H1 (cell line): ENCODE results near the gene WNT2.

Experiments used
- CHD1 ChIP-seq: IDR thresholded peaks from 2 replicates; pipeline ENCODE4 v1.6.1; 2012; ENCODE audit warnings: low read depth, low read length, improper control_type of control experiment
- EZH2 ChIP-seq: fragments of 200-600 bp; sonication (generic); IDR thresholded peaks from 2 replicates; pipeline ENCODE4 v1.7.1; 2012; ENCODE audit warnings: low read depth, mild to moderate bottlenecking, moderate library complexity, low read length, inconsistent platforms; ENCODE audit not compliant: severe bottlenecking
- GTF2F1 ChIP-seq: IDR thresholded peaks from 2 replicates; pipeline ENCODE4 v1.6.1; 2012; ENCODE audit warnings: low read depth, low read length, improper control_type of control experiment, borderline replicate concordance
- JUND ChIP-seq: IDR thresholded peaks from 2 replicates; pipeline ENCODE4 v1.6.1; 2011; ENCODE audit warnings: mild to moderate bottlenecking, improper control_type of control experiment, low read length
- KDM1A ChIP-seq: fragments of 200-600, 300-600 bp; sonication (generic); IDR thresholded peaks from 2 replicates; pipeline ENCODE4 v1.7.1; 2016; ENCODE audit warnings: mild to moderate bottlenecking, low read length, borderline replicate concordance
- SP1 ChIP-seq: IDR thresholded peaks from 2 replicates; pipeline ENCODE4 v1.6.1; 2011; ENCODE audit warnings: low read depth, low read length
- TEAD4 ChIP-seq: IDR thresholded peaks from 2 replicates; pipeline ENCODE4 v1.6.1; 2012; ENCODE audit warnings: low read depth, low read length, inconsistent platforms, mixed read lengths
- TF ChIP-seq, protein P1 (sequence below): fragments of 300-600 bp; sonication (generic); IDR thresholded peaks from 2 replicates; pipeline ENCODE4 v1.7.1; 2012; ENCODE audit warnings: low read length, moderate library complexity, mild to moderate bottlenecking, inconsistent platforms; ENCODE audit not compliant: insufficient replicate concordance
- TF ChIP-seq, protein P2 (sequence below), 3 experiments: IDR thresholded peaks; 1 replicate in 2 of 3; 2 replicates in 1 of 3; pipeline versions ENCODE4 v1.5.1 to v1.6.1; 2011; ENCODE audit warnings: low read length in 3 of 3, mild to moderate bottlenecking in 3 of 3, inconsistent platforms in 2 of 3, low read depth in 1 of 3, moderate library complexity in 1 of 3; ENCODE audit not compliant: insufficient read depth in 1 of 3; ENCODE audit errors: control extremely low read depth in 1 of 3

DNA sequence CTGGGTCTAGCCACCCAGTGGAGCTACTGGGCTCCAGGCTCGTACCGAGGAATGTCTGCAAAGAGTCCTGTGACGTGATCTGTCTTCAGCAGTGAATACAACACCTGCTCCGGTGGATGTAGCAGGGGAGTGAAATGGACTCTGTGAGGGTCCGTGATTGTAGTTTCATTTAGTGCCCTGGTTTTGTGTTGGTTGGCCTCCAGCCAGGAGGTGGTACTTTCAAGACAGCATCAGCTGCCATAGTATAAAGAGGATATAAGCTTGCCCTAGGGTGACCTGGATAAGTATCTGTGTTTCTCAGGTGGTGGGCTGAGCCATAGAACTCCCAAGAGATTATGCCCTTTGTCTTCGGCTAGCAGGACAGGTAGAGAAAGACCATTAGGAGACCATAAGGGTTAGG, 24.6 kb upstream of the WNT2 start:
- TF ChIP-seq EZH2 (no peak), CHD1 (no peak), SP1 (no peak), GTF2F1 (no peak), KDM1A (no peak), JUND (no peak), TEAD4 (no peak)
- TF ChIP-seq, protein P1, sequence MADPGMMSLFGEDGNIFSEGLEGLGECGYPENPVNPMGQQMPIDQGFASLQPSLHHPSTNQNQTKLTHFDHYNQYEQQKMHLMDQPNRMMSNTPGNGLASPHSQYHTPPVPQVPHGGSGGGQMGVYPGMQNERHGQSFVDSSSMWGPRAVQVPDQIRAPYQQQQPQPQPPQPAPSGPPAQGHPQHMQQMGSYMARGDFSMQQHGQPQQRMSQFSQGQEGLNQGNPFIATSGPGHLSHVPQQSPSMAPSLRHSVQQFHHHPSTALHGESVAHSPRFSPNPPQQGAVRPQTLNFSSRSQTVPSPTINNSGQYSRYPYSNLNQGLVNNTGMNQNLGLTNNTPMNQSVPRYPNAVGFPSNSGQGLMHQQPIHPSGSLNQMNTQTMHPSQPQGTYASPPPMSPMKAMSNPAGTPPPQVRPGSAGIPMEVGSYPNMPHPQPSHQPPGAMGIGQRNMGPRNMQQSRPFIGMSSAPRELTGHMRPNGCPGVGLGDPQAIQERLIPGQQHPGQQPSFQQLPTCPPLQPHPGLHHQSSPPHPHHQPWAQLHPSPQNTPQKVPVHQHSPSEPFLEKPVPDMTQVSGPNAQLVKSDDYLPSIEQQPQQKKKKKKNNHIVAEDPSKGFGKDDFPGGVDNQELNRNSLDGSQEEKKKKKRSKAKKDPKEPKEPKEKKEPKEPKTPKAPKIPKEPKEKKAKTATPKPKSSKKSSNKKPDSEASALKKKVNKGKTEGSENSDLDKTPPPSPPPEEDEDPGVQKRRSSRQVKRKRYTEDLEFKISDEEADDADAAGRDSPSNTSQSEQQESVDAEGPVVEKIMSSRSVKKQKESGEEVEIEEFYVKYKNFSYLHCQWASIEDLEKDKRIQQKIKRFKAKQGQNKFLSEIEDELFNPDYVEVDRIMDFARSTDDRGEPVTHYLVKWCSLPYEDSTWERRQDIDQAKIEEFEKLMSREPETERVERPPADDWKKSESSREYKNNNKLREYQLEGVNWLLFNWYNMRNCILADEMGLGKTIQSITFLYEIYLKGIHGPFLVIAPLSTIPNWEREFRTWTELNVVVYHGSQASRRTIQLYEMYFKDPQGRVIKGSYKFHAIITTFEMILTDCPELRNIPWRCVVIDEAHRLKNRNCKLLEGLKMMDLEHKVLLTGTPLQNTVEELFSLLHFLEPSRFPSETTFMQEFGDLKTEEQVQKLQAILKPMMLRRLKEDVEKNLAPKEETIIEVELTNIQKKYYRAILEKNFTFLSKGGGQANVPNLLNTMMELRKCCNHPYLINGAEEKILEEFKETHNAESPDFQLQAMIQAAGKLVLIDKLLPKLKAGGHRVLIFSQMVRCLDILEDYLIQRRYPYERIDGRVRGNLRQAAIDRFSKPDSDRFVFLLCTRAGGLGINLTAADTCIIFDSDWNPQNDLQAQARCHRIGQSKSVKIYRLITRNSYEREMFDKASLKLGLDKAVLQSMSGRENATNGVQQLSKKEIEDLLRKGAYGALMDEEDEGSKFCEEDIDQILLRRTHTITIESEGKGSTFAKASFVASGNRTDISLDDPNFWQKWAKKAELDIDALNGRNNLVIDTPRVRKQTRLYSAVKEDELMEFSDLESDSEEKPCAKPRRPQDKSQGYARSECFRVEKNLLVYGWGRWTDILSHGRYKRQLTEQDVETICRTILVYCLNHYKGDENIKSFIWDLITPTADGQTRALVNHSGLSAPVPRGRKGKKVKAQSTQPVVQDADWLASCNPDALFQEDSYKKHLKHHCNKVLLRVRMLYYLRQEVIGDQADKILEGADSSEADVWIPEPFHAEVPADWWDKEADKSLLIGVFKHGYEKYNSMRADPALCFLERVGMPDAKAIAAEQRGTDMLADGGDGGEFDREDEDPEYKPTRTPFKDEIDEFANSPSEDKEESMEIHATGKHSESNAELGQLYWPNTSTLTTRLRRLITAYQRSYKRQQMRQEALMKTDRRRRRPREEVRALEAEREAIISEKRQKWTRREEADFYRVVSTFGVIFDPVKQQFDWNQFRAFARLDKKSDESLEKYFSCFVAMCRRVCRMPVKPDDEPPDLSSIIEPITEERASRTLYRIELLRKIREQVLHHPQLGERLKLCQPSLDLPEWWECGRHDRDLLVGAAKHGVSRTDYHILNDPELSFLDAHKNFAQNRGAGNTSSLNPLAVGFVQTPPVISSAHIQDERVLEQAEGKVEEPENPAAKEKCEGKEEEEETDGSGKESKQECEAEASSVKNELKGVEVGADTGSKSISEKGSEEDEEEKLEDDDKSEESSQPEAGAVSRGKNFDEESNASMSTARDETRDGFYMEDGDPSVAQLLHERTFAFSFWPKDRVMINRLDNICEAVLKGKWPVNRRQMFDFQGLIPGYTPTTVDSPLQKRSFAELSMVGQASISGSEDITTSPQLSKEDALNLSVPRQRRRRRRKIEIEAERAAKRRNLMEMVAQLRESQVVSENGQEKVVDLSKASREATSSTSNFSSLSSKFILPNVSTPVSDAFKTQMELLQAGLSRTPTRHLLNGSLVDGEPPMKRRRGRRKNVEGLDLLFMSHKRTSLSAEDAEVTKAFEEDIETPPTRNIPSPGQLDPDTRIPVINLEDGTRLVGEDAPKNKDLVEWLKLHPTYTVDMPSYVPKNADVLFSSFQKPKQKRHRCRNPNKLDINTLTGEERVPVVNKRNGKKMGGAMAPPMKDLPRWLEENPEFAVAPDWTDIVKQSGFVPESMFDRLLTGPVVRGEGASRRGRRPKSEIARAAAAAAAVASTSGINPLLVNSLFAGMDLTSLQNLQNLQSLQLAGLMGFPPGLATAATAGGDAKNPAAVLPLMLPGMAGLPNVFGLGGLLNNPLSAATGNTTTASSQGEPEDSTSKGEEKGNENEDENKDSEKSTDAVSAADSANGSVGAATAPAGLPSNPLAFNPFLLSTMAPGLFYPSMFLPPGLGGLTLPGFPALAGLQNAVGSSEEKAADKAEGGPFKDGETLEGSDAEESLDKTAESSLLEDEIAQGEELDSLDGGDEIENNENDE: no peak
- TF ChIP-seq, protein P2, sequence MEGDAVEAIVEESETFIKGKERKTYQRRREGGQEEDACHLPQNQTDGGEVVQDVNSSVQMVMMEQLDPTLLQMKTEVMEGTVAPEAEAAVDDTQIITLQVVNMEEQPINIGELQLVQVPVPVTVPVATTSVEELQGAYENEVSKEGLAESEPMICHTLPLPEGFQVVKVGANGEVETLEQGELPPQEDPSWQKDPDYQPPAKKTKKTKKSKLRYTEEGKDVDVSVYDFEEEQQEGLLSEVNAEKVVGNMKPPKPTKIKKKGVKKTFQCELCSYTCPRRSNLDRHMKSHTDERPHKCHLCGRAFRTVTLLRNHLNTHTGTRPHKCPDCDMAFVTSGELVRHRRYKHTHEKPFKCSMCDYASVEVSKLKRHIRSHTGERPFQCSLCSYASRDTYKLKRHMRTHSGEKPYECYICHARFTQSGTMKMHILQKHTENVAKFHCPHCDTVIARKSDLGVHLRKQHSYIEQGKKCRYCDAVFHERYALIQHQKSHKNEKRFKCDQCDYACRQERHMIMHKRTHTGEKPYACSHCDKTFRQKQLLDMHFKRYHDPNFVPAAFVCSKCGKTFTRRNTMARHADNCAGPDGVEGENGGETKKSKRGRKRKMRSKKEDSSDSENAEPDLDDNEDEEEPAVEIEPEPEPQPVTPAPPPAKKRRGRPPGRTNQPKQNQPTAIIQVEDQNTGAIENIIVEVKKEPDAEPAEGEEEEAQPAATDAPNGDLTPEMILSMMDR (IDR thresholded peaks at IDR 0.05; ENCODE audit: control extremely low read depth in 1 of 3, insufficient read depth in 1 of 3, low read depth in 1 of 3, low read length in 3 of 3): no peak
